ENCODE results near the gene P2RY8. TPM values are rescaled to one million over a fixed set of nuclear protein-coding genes. Genes with fewer than 3 reads are reported as not detected.
"Not testable (repeated sequence)": the region's sequence is repeated elsewhere in the genome, so short reads cannot be mapped to it uniquely, and the experiment has no call there.

P2RY8 gene
- total RNA-seq, 1 experiment from 2014 or later: not detected

- no peaks in the 10 kb centered on the region for H3K9me3 ChIP-seq (ENCODE audit: low read depth, low read length, poor library complexity, severe bottlenecking)
- no peaks in the 10 kb centered on the region for H3K4me1 ChIP-seq (ENCODE audit: insufficient read depth, low read length, poor library complexity, severe bottlenecking)
- ChIA-PET POLR2A (ENCODE audit: low non-redundant PET) (no interaction called here), CTCF (no interaction called here)
- no peaks in the 10 kb centered on the region for H3K27me3 ChIP-seq (replicated peaks; ENCODE audit: insufficient read depth, low read depth, low read length, poor library complexity)
- H3K27ac ChIP-seq (ENCODE audit: low read depth, low read length, poor library complexity, severe bottlenecking): no peak overlapping the region
- H3K4me3 ChIP-seq (ENCODE audit: low read depth, low read length, poor library complexity, severe bottlenecking): no peak overlapping the region
- H3K36me3 ChIP-seq (ENCODE audit: insufficient read depth, low read length, poor library complexity, severe bottlenecking): no peaks in the 10 kb centered on the region
- no peak for DNase-seq (ENCODE audit: low spot score)
- no peak for TF ChIP-seq EZH2 (IDR thresholded peaks at IDR 0.05; ENCODE audit: borderline replicate concordance, low read depth, low read length, poor library complexity, severe bottlenecking)
- TF ChIP-seq CTCF (conservative IDR thresholded peaks at IDR 0.05; ENCODE audit: low read depth, low read length): no peak
- BruUV-seq (replicated peaks): no TSS peak
- intact Hi-C loops (cut with micrococcal nuclease; ENCODE audit: unreplicated experiment): no loop called here
These were observed 24.2 kb upstream of the P2RY8 start for GRCh38 chrX:1561164-1561563.

DNA sequence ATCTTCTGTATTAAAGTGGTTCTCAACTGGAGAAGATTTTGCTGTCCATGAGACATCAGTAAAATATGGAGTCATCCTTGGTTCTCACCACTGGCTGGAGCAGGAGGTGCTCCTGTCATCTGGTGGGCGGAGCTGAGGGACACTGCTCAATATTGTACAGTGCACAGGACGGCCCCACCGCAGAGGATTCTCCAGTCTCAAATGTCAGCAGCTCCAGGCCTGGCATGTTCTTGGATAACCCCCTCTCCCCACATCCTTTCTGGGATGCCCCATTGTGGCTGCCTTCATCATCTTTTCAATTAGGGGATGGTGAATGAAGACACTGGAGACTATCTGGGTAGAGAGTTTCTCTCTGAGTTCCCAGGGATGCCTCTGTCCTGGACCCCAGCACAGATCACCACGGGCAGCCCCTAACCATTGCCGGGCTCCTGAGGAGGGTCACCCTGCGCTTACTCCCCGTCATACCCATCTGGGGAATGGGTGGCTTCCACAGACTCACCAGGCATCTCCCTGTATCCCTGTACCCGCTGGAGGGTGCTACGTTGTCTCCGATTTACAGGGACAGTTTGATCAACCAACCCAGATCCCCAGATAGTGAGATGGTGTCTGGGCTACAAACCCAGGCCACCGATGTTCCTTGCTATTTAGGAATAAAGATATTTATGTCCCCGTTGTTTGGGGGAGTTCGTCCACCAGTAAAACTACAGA is 21.9 kb upstream of the P2RY8 start:
- H3K36me3 ChIP-seq (ENCODE audit: insufficient read depth, low read length, poor library complexity, severe bottlenecking): no peaks in the 10 kb centered on the region
- no peaks in the 10 kb centered on the region for H3K4me1 ChIP-seq (ENCODE audit: insufficient read depth, low read length, poor library complexity, severe bottlenecking)
- ChIA-PET CTCF (no interaction called here), POLR2A (ENCODE audit: low non-redundant PET) (no interaction called here)
- no peak overlapping the region for H3K4me3 ChIP-seq (ENCODE audit: low read depth, low read length, poor library complexity, severe bottlenecking)
- H3K27ac ChIP-seq (ENCODE audit: low read depth, low read length, poor library complexity, severe bottlenecking): no peak overlapping the region
- H3K9me3 ChIP-seq (ENCODE audit: low read depth, low read length, poor library complexity, severe bottlenecking): no peaks in the 10 kb centered on the region
- TF ChIP-seq EZH2 (IDR thresholded peaks at IDR 0.05; ENCODE audit: borderline replicate concordance, low read depth, low read length, poor library complexity, severe bottlenecking): no peak
- TF ChIP-seq CTCF (conservative IDR thresholded peaks at IDR 0.05; ENCODE audit: low read depth, low read length): no peak
- intact Hi-C loops (cut with micrococcal nuclease; ENCODE audit: unreplicated experiment): no loop called here
- no peaks in the 10 kb centered on the region for H3K27me3 ChIP-seq (replicated peaks; ENCODE audit: insufficient read depth, low read depth, low read length, poor library complexity)
- BruUV-seq (replicated peaks): no TSS peak
- DNase-seq (ENCODE audit: low spot score): no peak

DNA sequence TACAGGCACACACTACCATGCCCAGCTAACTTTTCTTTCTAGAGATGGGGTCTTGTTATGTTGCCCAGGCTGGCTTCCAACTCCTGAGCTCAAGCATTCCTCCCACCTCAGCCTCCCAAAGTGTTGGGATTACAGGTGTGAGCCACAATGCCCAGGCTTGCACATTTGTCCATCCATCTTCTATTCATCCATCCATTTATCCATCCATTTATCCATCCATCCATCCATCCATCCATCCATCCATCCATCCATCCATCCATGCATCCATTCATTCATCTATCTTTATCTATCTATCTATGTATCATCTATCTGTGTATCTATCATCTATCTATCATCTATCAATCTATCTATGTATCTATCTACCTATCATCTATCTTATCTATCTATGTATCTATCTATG is 20.5 kb upstream of the P2RY8 start:
- POLR2A ChIA-PET (ENCODE audit: low non-redundant PET); H3K36me3 ChIP-seq (ENCODE audit: insufficient read depth, low read length, poor library complexity, severe bottlenecking); DNase-seq (ENCODE audit: low spot score); intact Hi-C loops (cut with micrococcal nuclease; ENCODE audit: unreplicated experiment); CTCF ChIA-PET; H3K4me1 ChIP-seq (ENCODE audit: insufficient read depth, low read length, poor library complexity, severe bottlenecking); H3K27me3 ChIP-seq (replicated peaks; ENCODE audit: insufficient read depth, low read depth, low read length, poor library complexity); BruUV-seq (replicated peaks); H3K4me3 ChIP-seq (ENCODE audit: low read depth, low read length, poor library complexity, severe bottlenecking); H3K9me3 ChIP-seq (ENCODE audit: low read depth, low read length, poor library complexity, severe bottlenecking); H3K27ac ChIP-seq (ENCODE audit: low read depth, low read length, poor library complexity, severe bottlenecking): not testable (repeated sequence)

DNA sequence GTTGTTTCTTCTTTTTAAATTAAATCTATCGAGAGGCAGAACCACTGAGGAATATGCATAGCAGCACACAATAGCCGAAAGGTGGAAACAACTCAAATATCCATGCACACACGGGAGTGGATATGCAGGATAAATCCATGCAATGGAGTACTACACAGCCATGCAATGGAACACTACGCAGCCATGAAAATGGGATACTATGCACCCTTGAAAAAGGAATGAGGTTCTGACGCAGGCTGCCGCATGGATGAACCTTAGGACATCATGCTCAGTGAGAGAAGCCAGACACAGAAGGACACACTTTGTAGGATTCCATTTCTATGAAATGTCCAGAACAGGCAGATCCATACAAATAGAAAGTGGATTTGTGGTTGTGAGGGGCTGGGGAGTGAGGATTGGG is 18.4 kb upstream of the P2RY8 start:
- BruUV-seq (replicated peaks): no TSS peak
- Histone ChIP-seq H3K27me3 (replicated peaks; ENCODE audit: insufficient read depth, low read depth, low read length, poor library complexity) (no peaks in the 10 kb centered on the region), H3K27ac (ENCODE audit: low read depth, low read length, poor library complexity, severe bottlenecking) (no peak overlapping the region), H3K4me1 (ENCODE audit: insufficient read depth, low read length, poor library complexity, severe bottlenecking) (no peaks in the 10 kb centered on the region), H3K36me3 (ENCODE audit: insufficient read depth, low read length, poor library complexity, severe bottlenecking) (no peaks in the 10 kb centered on the region), H3K9me3 (ENCODE audit: low read depth, low read length, poor library complexity, severe bottlenecking) (no peaks in the 10 kb centered on the region), H3K4me3 (ENCODE audit: low read depth, low read length, poor library complexity, severe bottlenecking) (no peak overlapping the region)
- DNase-seq (ENCODE audit: low spot score): no peak
- ChIA-PET CTCF (no interaction called here), POLR2A (ENCODE audit: low non-redundant PET) (no interaction called here)
- TF ChIP-seq CTCF (conservative IDR thresholded peaks at IDR 0.05; ENCODE audit: low read depth, low read length): no peak
- TF ChIP-seq EZH2 (IDR thresholded peaks at IDR 0.05; ENCODE audit: borderline replicate concordance, low read depth, low read length, poor library complexity, severe bottlenecking): no peak
- intact Hi-C loops (cut with micrococcal nuclease; ENCODE audit: unreplicated experiment): no loop called here

Measured in A673 (cell line).